ENCODE measurements around the gene CHMP2A.
"Not testable (repeated sequence)": the region's sequence is repeated elsewhere in the genome, so short reads cannot be mapped to it uniquely, and the experiment has no call there.

CHMP2A gene

GRCh38 chr19:58510084-58510862, 44.6 kb downstream of the CHMP2A start:
- no peak for DNase-seq

- no peak for DNase-seq
Observed at GRCh38 chr19:58509731-58510083, 45.2 kb downstream of the CHMP2A start.

GRCh38 chr19:58507602-58508223, 47.2 kb downstream of the CHMP2A start:
- DNase-seq, result not testable (repeated sequence)

Measured in activated CD8-positive, alpha-beta memory T cell treated with anti-CD3 and anti-CD28 coated beads, Interleukin-2, amount 50 U/mL, for 4 hours (primary cell).